ENCODE data around the gene GPR108. TPM values are rescaled to one million over a fixed set of nuclear protein-coding genes. Genes with fewer than 3 reads are reported as not detected.

GPR108 gene
- total RNA-seq, 1 experiment from 2014 or later = 53.6 TPM

DNA sequence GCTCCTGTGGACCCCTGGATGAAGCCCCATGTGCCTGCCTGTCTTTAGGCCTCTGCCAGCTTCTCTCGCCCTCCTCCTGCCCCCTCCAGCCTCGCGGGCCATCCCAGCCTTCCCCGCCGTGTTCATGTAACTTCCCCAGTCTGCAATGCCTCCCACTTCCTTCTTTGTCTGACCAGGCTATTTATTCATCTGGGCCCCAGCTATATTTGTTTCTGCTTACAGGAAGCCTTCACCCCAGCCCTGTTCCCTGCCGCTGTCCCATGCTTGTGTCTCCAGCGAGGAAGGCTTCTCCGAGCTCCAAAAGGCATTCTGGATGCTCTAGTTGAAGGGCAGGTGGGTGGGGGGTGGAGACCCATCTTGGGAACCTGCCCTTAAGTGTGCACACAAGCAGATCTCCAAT, 9.0 kb downstream of the GPR108 start:
- H3K4me1 ChIP-seq = peaks cover 2% of the 10 kb centered on the region
- POLR2A ChIA-PET = no interaction called here
- CTCF ChIA-PET = no interaction called here

DNA sequence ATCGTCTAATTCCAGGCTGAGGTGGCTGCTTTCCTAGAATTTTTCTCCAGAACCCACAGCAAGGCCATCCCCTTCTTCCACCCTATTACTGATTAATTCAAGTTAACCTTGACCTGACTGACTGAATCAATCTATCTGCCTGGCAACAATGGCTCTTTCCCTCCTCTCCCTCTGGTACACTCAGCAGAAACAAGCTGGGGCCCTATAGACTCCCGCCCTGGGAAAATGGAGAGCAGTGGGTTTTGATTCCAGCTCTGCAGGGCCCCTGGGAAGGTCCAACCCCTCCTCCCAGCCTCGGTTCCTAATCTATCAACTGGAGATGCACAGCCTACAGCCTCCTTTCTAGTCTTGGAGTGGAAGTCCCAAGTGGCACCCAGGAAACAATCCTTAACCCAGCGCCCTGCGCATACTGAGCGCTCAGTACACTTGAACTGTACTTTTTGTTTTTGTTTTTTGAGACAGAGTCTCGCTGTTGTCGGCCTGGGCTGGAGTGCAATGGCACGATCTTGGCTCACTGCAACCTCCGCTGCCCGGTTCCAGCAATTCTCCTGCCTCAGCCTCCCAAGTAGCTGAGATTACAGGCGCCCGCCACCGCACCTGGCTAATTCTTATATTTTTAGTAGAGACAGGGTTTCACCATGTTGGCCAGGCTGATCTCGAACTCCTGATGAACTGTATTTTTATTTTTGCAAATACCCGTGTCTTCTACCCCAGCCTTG, 11.7 kb downstream of the GPR108 start:
- H3K36me3 ChIP-seq (ENCODE audit: control insufficient read depth, insufficient read depth, low read length) = no peaks in the 10 kb centered on the region
- Mint-ChIP-seq H3K27me3 (ENCODE audit: insufficient read depth, unreplicated experiment) (no peaks in the 10 kb centered on the region), H3K4me1 (ENCODE audit: low read depth, unreplicated experiment) (peaks cover 12% of the 10 kb centered on the region), H3K27ac (ENCODE audit: unreplicated experiment) (no peak overlapping the region), H3K9me3 (ENCODE audit: unreplicated experiment) (no peaks in the 10 kb centered on the region), H3K36me3 (ENCODE audit: insufficient read depth, unreplicated experiment) (no peaks in the 10 kb centered on the region), H3K4me3 (ENCODE audit: unreplicated experiment) (no peak overlapping the region)
- POLR2A ChIA-PET = no interaction called here
- H3K4me1 ChIP-seq = peaks cover 10% of the 10 kb centered on the region
- H3K9me3 ChIP-seq = no peaks in the 10 kb centered on the region
- TF ChIP-seq, protein P1, sequence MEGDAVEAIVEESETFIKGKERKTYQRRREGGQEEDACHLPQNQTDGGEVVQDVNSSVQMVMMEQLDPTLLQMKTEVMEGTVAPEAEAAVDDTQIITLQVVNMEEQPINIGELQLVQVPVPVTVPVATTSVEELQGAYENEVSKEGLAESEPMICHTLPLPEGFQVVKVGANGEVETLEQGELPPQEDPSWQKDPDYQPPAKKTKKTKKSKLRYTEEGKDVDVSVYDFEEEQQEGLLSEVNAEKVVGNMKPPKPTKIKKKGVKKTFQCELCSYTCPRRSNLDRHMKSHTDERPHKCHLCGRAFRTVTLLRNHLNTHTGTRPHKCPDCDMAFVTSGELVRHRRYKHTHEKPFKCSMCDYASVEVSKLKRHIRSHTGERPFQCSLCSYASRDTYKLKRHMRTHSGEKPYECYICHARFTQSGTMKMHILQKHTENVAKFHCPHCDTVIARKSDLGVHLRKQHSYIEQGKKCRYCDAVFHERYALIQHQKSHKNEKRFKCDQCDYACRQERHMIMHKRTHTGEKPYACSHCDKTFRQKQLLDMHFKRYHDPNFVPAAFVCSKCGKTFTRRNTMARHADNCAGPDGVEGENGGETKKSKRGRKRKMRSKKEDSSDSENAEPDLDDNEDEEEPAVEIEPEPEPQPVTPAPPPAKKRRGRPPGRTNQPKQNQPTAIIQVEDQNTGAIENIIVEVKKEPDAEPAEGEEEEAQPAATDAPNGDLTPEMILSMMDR (IDR thresholded peaks at IDR 0.05; ENCODE audit: insufficient read depth in 1 of 2, low read depth in 1 of 2, low read length in 1 of 2, severe bottlenecking in 1 of 2, unreplicated experiment in 1 of 2) = no peak
- CTCF ChIA-PET = no interaction called here
- H3K4me3 ChIP-seq (ENCODE audit: low read depth, low read length) = no peak overlapping the region
- intact Hi-C loops (cut with micrococcal nuclease; ENCODE audit: unreplicated experiment) = no loop called here
- DNase-seq = no peak
- no TSS peak for BruUV-seq (replicated peaks)
- no peaks in the 10 kb centered on the region for H3K27me3 ChIP-seq (replicated peaks; ENCODE audit: control insufficient read depth, insufficient read depth, low read length)

More for the DNA sequence above, 9.0 kb downstream of the GPR108 start:
- TF ChIP-seq, protein P1 (IDR thresholded peaks at IDR 0.05; ENCODE audit: insufficient read depth in 1 of 2, low read depth in 1 of 2, low read length in 1 of 2, severe bottlenecking in 1 of 2, unreplicated experiment in 1 of 2) = no peak
- Mint-ChIP-seq H3K27ac (ENCODE audit: unreplicated experiment) (no peak overlapping the region), H3K9me3 (ENCODE audit: unreplicated experiment) (no peaks in the 10 kb centered on the region), H3K27me3 (ENCODE audit: insufficient read depth, unreplicated experiment) (no peaks in the 10 kb centered on the region), H3K4me3 (ENCODE audit: unreplicated experiment) (no peak overlapping the region), H3K4me1 (ENCODE audit: low read depth, unreplicated experiment) (peaks cover 7% of the 10 kb centered on the region), H3K36me3 (ENCODE audit: insufficient read depth, unreplicated experiment) (peaks cover 11% of the 10 kb centered on the region)
- Histone ChIP-seq H3K4me3 (ENCODE audit: low read depth, low read length) (no peak overlapping the region), H3K27me3 (replicated peaks; ENCODE audit: control insufficient read depth, insufficient read depth, low read length) (no peaks in the 10 kb centered on the region), H3K9me3 (no peaks in the 10 kb centered on the region), H3K36me3 (ENCODE audit: control insufficient read depth, insufficient read depth, low read length) (no peaks in the 10 kb centered on the region; the same call in 1 of the 2 replicates)
- BruUV-seq (replicated peaks) = no TSS peak
- intact Hi-C loops (cut with micrococcal nuclease; ENCODE audit: unreplicated experiment) = no loop called here
- DNase-seq = no peak

DNA sequence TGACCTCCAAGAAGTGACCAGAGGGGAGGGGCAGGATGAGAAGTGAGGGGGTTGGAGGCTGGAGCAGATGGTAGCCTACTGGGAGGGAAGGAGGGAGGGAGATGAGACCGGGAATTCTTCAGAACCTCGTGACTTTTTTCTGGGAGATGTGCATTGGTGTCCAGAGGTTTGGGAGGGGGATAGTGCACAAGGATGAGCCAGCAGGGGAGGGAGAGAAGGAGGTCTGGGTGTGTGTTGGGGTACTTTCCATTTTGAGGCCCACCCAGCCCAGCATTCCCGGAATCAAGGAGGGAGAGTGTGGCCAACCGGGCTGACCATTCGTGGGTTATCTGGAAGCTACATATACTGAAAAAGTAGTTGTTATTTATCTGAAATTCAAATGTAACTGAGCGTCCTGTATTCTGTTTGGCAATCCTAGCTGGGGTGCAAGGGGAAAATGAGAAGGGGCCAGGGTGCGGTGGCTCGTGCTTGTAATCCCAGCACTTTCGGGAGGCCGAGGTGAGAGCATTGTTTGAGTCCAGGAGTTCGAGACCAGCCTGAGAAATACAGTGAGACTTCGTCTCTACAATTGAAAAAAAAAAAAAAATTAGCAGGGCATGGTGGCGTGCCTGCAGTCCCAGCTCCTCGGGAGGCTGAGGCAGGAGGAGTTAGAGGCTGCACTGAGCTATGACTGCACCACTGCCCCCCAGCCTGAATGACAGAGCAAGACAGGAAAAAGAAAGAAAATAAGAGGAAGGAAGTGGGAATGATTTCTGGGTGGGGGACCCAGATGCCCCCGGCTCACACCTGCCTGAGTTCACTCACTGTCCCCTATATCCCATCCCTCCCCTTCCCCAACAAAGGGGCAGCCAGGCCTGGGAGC, 12.5 kb downstream of the GPR108 start:
- BruUV-seq (replicated peaks) = no TSS peak
- Mint-ChIP-seq H3K4me1 (ENCODE audit: low read depth, unreplicated experiment) (peaks cover 12% of the 10 kb centered on the region), H3K9me3 (ENCODE audit: unreplicated experiment) (no peaks in the 10 kb centered on the region), H3K4me3 (ENCODE audit: unreplicated experiment) (no peak overlapping the region), H3K27ac (ENCODE audit: unreplicated experiment) (no peak overlapping the region), H3K36me3 (ENCODE audit: insufficient read depth, unreplicated experiment) (no peaks in the 10 kb centered on the region), H3K27me3 (ENCODE audit: insufficient read depth, unreplicated experiment) (no peaks in the 10 kb centered on the region)
- ChIA-PET CTCF (no interaction called here), POLR2A (no interaction called here)
- Histone ChIP-seq H3K4me3 (ENCODE audit: low read depth, low read length) (no peak overlapping the region), H3K9me3 (no peaks in the 10 kb centered on the region), H3K27me3 (replicated peaks; ENCODE audit: control insufficient read depth, insufficient read depth, low read length) (no peaks in the 10 kb centered on the region), H3K36me3 (ENCODE audit: control insufficient read depth, insufficient read depth, low read length) (no peaks in the 10 kb centered on the region), H3K4me1 (peaks cover 11% of the 10 kb centered on the region)
- DNase-seq = no peak
- intact Hi-C loops (cut with micrococcal nuclease; ENCODE audit: unreplicated experiment) = no loop called here
- TF ChIP-seq, protein P1 (IDR thresholded peaks at IDR 0.05; ENCODE audit: insufficient read depth in 1 of 2, low read depth in 1 of 2, low read length in 1 of 2, severe bottlenecking in 1 of 2, unreplicated experiment in 1 of 2) = no peak

All from Caco-2 (cell line).